Activated naive CD8-positive, alpha-beta T cell treated with anti-CD3 and anti-CD28 coated beads, Interleukin-2, amount 50 U/mL, for 24 hours (primary cell): ENCODE results near the gene RPS21.

Experiments
- ATAC-seq: fragments of 150-1000 bp; cut with Tn5 transposase; one replicate; pipeline ENCODE4 v1.10.0; 2021
- DNase-seq: peaks from one replicate; pipeline ENCODE4 v3.0.0; 2021
- H3K27ac Mint-ChIP-seq: one replicate; pipeline ENCODE4 v1.8.0; 2021; ENCODE audit warnings: mild to moderate bottlenecking, mixed read lengths
- H3K27me3 Mint-ChIP-seq: one replicate; pipeline ENCODE4 v1.8.0; 2021; ENCODE audit warnings: mixed read lengths
- H3K36me3 Mint-ChIP-seq: one replicate; pipeline ENCODE4 v1.8.0; 2021; ENCODE audit warnings: low read depth, mixed read lengths
- H3K4me1 Mint-ChIP-seq: one replicate; pipeline ENCODE4 v1.8.0; 2021; ENCODE audit warnings: mixed read lengths
- H3K4me3 Mint-ChIP-seq: one replicate; pipeline ENCODE4 v1.8.0; 2021; ENCODE audit warnings: mild to moderate bottlenecking, moderate library complexity, mixed read lengths
- H3K9me3 Mint-ChIP-seq: one replicate; pipeline ENCODE4 v1.8.0; 2021; ENCODE audit warnings: mixed read lengths

Gene RPS21

GRCh38 chr20:62350629-62351422 is 36.1 kb upstream of the RPS21 start:
- Mint-ChIP-seq H3K9me3 (peaks cover 8% of the 10 kb centered on the region), H3K4me3 (no peak overlapping the region), H3K27me3 (no peaks in the 10 kb centered on the region), H3K27ac (no peak overlapping the region), H3K36me3 (peaks cover 5% of the 10 kb centered on the region), H3K4me1 (peaks cover 1% of the 10 kb centered on the region)
- DNase-seq (no peak), ATAC-seq (no peak)

GRCh38 chr20:62351469-62352401 is 35.2 kb upstream of the RPS21 start:
- ATAC-seq (no peak), DNase-seq (no peak)
- H3K4me3 Mint-ChIP-seq = no peak overlapping the region
- peaks cover 8% of the 10 kb centered on the region for H3K9me3 Mint-ChIP-seq
- no peaks in the 10 kb centered on the region for H3K27me3 Mint-ChIP-seq
- H3K36me3 Mint-ChIP-seq = peaks cover 5% of the 10 kb centered on the region
- H3K4me1 Mint-ChIP-seq = peaks cover 1% of the 10 kb centered on the region
- H3K27ac Mint-ChIP-seq = no peak overlapping the region

- DNase-seq (no peak), ATAC-seq (no peak)
- no peaks in the 10 kb centered on the region for H3K27me3 Mint-ChIP-seq
- peaks cover 5% of the 10 kb centered on the region for H3K36me3 Mint-ChIP-seq
- H3K4me1 Mint-ChIP-seq = peaks cover 1% of the 10 kb centered on the region
- peaks cover 8% of the 10 kb centered on the region for H3K9me3 Mint-ChIP-seq
- H3K27ac Mint-ChIP-seq = no peak overlapping the region
- no peak overlapping the region for H3K4me3 Mint-ChIP-seq
Measured at GRCh38 chr20:62352402-62353288, 34.3 kb upstream of the RPS21 start.

GRCh38 chr20:62353289-62354030 is 33.4 kb upstream of the RPS21 start:
- Mint-ChIP-seq H3K4me1 (peaks cover 1% of the 10 kb centered on the region), H3K36me3 (peaks cover 5% of the 10 kb centered on the region), H3K9me3 (peaks cover 7% of the 10 kb centered on the region), H3K27me3 (no peaks in the 10 kb centered on the region), H3K27ac (no peak overlapping the region), H3K4me3 (no peak overlapping the region)
- ATAC-seq (no peak), DNase-seq (no peak)

GRCh38 chr20:62354031-62354808 is 32.7 kb upstream of the RPS21 start:
- H3K27me3 Mint-ChIP-seq = peaks cover 2% of the 10 kb centered on the region
- no peak overlapping the region for H3K4me3 Mint-ChIP-seq
- peaks cover 2% of the 10 kb centered on the region for H3K36me3 Mint-ChIP-seq
- no peak overlapping the region for H3K27ac Mint-ChIP-seq
- ATAC-seq = no peak
- peaks cover 3% of the 10 kb centered on the region for H3K9me3 Mint-ChIP-seq
- no peak for DNase-seq
- peaks cover 1% of the 10 kb centered on the region for H3K4me1 Mint-ChIP-seq

- no peak for DNase-seq
- Mint-ChIP-seq H3K27me3 (peaks cover 2% of the 10 kb centered on the region), H3K27ac (no peak overlapping the region), H3K4me1 (no peaks in the 10 kb centered on the region), H3K4me3 (no peak overlapping the region), H3K36me3 (no peaks in the 10 kb centered on the region), H3K9me3 (no peaks in the 10 kb centered on the region)
- no peak for ATAC-seq
Measured at GRCh38 chr20:62354811-62355341, 32.0 kb upstream of the RPS21 start.

- Mint-ChIP-seq H3K36me3 (no peaks in the 10 kb centered on the region), H3K4me3 (no peak overlapping the region), H3K27me3 (peaks cover 2% of the 10 kb centered on the region), H3K4me1 (no peaks in the 10 kb centered on the region), H3K27ac (no peak overlapping the region), H3K9me3 (no peaks in the 10 kb centered on the region)
- DNase-seq = no peak
- no peak for ATAC-seq
Measured at GRCh38 chr20:62355516-62355877, 31.4 kb upstream of the RPS21 start.

GRCh38 chr20:62355878-62356588 is 30.9 kb upstream of the RPS21 start:
- Mint-ChIP-seq H3K4me3 (no peak overlapping the region), H3K4me1 (no peaks in the 10 kb centered on the region), H3K27me3 (peaks cover 2% of the 10 kb centered on the region), H3K27ac (no peak overlapping the region), H3K9me3 (no peaks in the 10 kb centered on the region), H3K36me3 (no peaks in the 10 kb centered on the region)
- no peak for DNase-seq
- ATAC-seq = no peak

- no peak overlapping the region for H3K27ac Mint-ChIP-seq
- no peaks in the 10 kb centered on the region for H3K36me3 Mint-ChIP-seq
- H3K27me3 Mint-ChIP-seq = peaks cover 2% of the 10 kb centered on the region
- ATAC-seq = no peak
- no peaks in the 10 kb centered on the region for H3K4me1 Mint-ChIP-seq
- no peaks in the 10 kb centered on the region for H3K9me3 Mint-ChIP-seq
- H3K4me3 Mint-ChIP-seq = no peak overlapping the region
- no peak for DNase-seq
Measured at GRCh38 chr20:62356589-62357186, 30.2 kb upstream of the RPS21 start.

- no peak for ATAC-seq
- H3K4me3 Mint-ChIP-seq = no peak overlapping the region
- H3K4me1 Mint-ChIP-seq = no peaks in the 10 kb centered on the region
- no peaks in the 10 kb centered on the region for H3K9me3 Mint-ChIP-seq
- DNase-seq = no peak
- peaks cover 2% of the 10 kb centered on the region for H3K27me3 Mint-ChIP-seq
- no peak overlapping the region for H3K27ac Mint-ChIP-seq
- no peaks in the 10 kb centered on the region for H3K36me3 Mint-ChIP-seq
Measured at GRCh38 chr20:62357187-62357667, 29.7 kb upstream of the RPS21 start.

GRCh38 chr20:62357681-62358080 is 29.2 kb upstream of the RPS21 start:
- Mint-ChIP-seq H3K27ac (no peak overlapping the region), H3K9me3 (no peaks in the 10 kb centered on the region), H3K4me1 (no peaks in the 10 kb centered on the region), H3K27me3 (peaks cover 2% of the 10 kb centered on the region), H3K4me3 (no peak overlapping the region), H3K36me3 (no peaks in the 10 kb centered on the region)
- ATAC-seq = no peak
- DNase-seq = no peak
